OCI-LY1 (cell line): ENCODE measurements around the gene GYPA.

Experiments
- CTCF ChIP-seq: fragments of 200-600 bp; sonication (generic), shearing (Covaris generic); IDR thresholded peaks from 2 replicates; pipeline ENCODE4 v1.5.1; 2017; ENCODE audit warnings: mild to moderate bottlenecking, antibody characterized with exemption, low read length, moderate library complexity, mixed read lengths
- EZH2 ChIP-seq: fragments of 200-600 bp; sonication (generic), shearing (Covaris generic); IDR thresholded peaks from 2 replicates; pipeline ENCODE4 v1.8.0; 2017; ENCODE audit warnings: borderline replicate concordance, mixed run types, mild to moderate bottlenecking, antibody characterized with exemption, low read length, moderate library complexity, mixed read lengths

GRCh38 chr4:144179152-144179739, 38.7 kb upstream of the GYPA start:
- TF ChIP-seq CTCF = no peak
- TF ChIP-seq EZH2 = no peak
